22Rv1 (cell line): Measurements from ENCODE around the gene CRTC2.

Source experiments
- CTCF ChIP-seq: fragments of 450-650 bp; IDR thresholded peaks from 2 replicates; pipeline ENCODE4 v1.5.1; 2017; ENCODE audit warnings: mild to moderate bottlenecking
- ZFX ChIP-seq: fragments of 450-650 bp; IDR thresholded peaks from 2 replicates; pipeline ENCODE4 v1.6.1; 2017; ENCODE audit warnings: antibody characterized with exemption, borderline replicate concordance

GRCh38 chr1:154006136-154006535 lies 47.7 kb upstream of the CRTC2 start:
- no peak for TF ChIP-seq CTCF
- no peak for TF ChIP-seq ZFX
